K562 (cell line): ENCODE results near the gene FBXL12. TPM values are rescaled to one million over a fixed set of nuclear protein-coding genes. Genes with fewer than 3 reads are reported as not detected.

Source experiments
- BDP1 ChIP-seq: IDR thresholded peaks from 3 replicates; pipeline ENCODE4 v1.6.1; 2011; ENCODE audit not compliant: insufficient read length, insufficient read depth
- CBFA2T2 ChIP-seq: fragments of 450-650 bp; conservative IDR thresholded peaks from 2 replicates; pipeline ENCODE4 v1.6.1; 2017; ENCODE audit warnings: mild to moderate bottlenecking
- COPS2 ChIP-seq: fragments of 450-650 bp; conservative IDR thresholded peaks from 2 replicates; pipeline ENCODE4 v1.6.1; 2016; ENCODE audit warnings: mild to moderate bottlenecking, moderate library complexity
- CREBBP ChIP-seq: IDR thresholded peaks from one replicate; pipeline ENCODE4 v1.6.1; 2012; ENCODE audit warnings: low read depth, mild to moderate bottlenecking, control low read depth, inconsistent platforms, low read length
- CREM ChIP-seq: IDR thresholded peaks from 2 replicates; pipeline ENCODE4 v1.6.1; 2014; ENCODE audit warnings: antibody characterized with exemption, low read depth
- DIDO1 ChIP-seq: fragments of 450-650 bp; IDR thresholded peaks from 2 replicates; pipeline ENCODE4 v1.6.1; 2016; ENCODE audit warnings: low read depth, missing biosample characterization, missing genetic modification characterization
- FOXK2 ChIP-seq, 2 experiments: fragments of 450-650 bp; IDR thresholded peaks in 1 of 2; conservative IDR thresholded peaks in 1 of 2; 2 replicates each; pipeline ENCODE4 v1.6.1; 2016; ENCODE audit warnings: low read depth in 2 of 2, mild to moderate bottlenecking in 1 of 2
- IFI16 ChIP-seq: fragments of 250-450 bp; sonication (Bioruptor Pico); IDR thresholded peaks from 2 replicates; pipeline ENCODE4 v2.1.2; 2022; ENCODE audit warnings: mild to moderate bottlenecking, inconsistent platforms
- MEF2D ChIP-seq: conservative IDR thresholded peaks from 2 replicates; pipeline ENCODE4 v1.6.1; 2016; ENCODE audit warnings: low read depth, missing genetic modification characterization, missing compliant biosample characterization
- NCOA2 ChIP-seq, 2 experiments: fragments of 450-650 bp; IDR thresholded peaks; 2 replicates each; pipeline ENCODE4 v1.6.1; 2018; ENCODE audit warnings: mild to moderate bottlenecking in 2 of 2, moderate library complexity in 1 of 2; ENCODE audit not compliant: partially characterized antibody in 2 of 2
- NFRKB ChIP-seq: fragments of 450-650 bp; IDR thresholded peaks from 2 replicates; pipeline ENCODE4 v1.6.1; 2016; ENCODE audit warnings: low read depth
- RBBP5 ChIP-seq: fragments of 200-600 bp; sonication (generic); IDR thresholded peaks from 2 replicates; pipeline ENCODE4 v1.6.1; 2012; ENCODE audit warnings: borderline replicate concordance, mild to moderate bottlenecking, low read length, control low read depth, inconsistent platforms; ENCODE audit not compliant: insufficient read depth, poor library complexity, severe bottlenecking
- RBM22 ChIP-seq: fragments of 200-400 bp; formaldehyde crosslinking; IDR thresholded peaks from 2 replicates; pipeline ENCODE4 v1.6.1; 2018; ENCODE audit warnings: low read length, low read depth; ENCODE audit not compliant: poor library complexity, severe bottlenecking
- SAP30 ChIP-seq: fragments of 200-600 bp; sonication (generic); IDR thresholded peaks from 2 replicates; pipeline ENCODE4 v1.6.1; 2012; ENCODE audit warnings: borderline replicate concordance, low read depth, mild to moderate bottlenecking, moderate library complexity, low read length, control low read depth, inconsistent platforms; ENCODE audit not compliant: insufficient read depth, poor library complexity, severe bottlenecking
- SRF ChIP-seq, 2 experiments: fragments of 250-450, 450-650 bp in 1 of 2; sonication (Bioruptor Pico) in 1 of 2; sonication (generic) in 1 of 2; formaldehyde crosslinking; IDR thresholded peaks; 2 replicates each; pipeline versions ENCODE4 v1.5.0 to v1.5.1; 2020 to 2022; ENCODE audit warnings: mild to moderate bottlenecking in 1 of 2, missing genetic modification reagents in 1 of 2
- TCF7L2 ChIP-seq: fragments of 150-350 bp; IDR thresholded peaks from 2 replicates; pipeline ENCODE4 v1.6.1; 2016; ENCODE audit warnings: low read depth, mild to moderate bottlenecking, low read length, moderate library complexity
- XRCC4 ChIP-seq: IDR thresholded peaks from one replicate; pipeline ENCODE4 v1.6.1; 2011; ENCODE audit not compliant: insufficient read depth, insufficient read length; ENCODE audit errors: extremely low read depth
- ZNF253 ChIP-seq: fragments of 250-450 bp; sonication (Bioruptor Pico); conservative IDR thresholded peaks from 2 replicates; pipeline ENCODE4 v1.6.1; 2021; ENCODE audit warnings: mild to moderate bottlenecking
- ZNF354B ChIP-seq: fragments of 250-450 bp; sonication (Bioruptor Pico); IDR thresholded peaks from 2 replicates; pipeline ENCODE4 v1.4.0; 2020
- polyA plus RNA-seq, 8 experiments: library from polyadenylated mRNA; depleted of rRNA in 4 of 8; stranded (reverse) in 5 of 8; unstranded in 3 of 8; fragments of >200 nt; fragmentation: Nextera tagmentation in 2 of 8; fragmentation: Illumina TruSeq in 1 of 8; extraction: Ambion mirVana in 2 of 8; extraction: Trizol in 1 of 8; gene quantifications; 2 replicates each; pipeline versions ENCODE4 v1.2.1 to v1.2.3, GENCODE V29; 2011 to 2014; ENCODE audit warnings: inconsistent platforms in 1 of 8, missing spikeins in 1 of 8
- total RNA-seq, 7 experiments: library from RNA; depleted of rRNA in 6 of 7; stranded (reverse); fragments of >200 nt in 6 of 7; fragmentation: Illumina TruSeq in 2 of 7; extraction: Trizol in 2 of 7; gene quantifications; 2 replicates each; pipeline versions ENCODE4 v1.2.1 to v1.2.3, GENCODE V29; 2011 to 2021; ENCODE audit warnings: low replicate concordance in 1 of 7
- TF ChIP-seq, protein P1 (sequence below): sonication (generic); formaldehyde crosslinking; IDR thresholded peaks from 2 replicates; pipeline ENCODE4 v1.8.0; 2022; ENCODE audit warnings: mild to moderate bottlenecking, missing genetic modification reagents
- TF ChIP-seq, protein P2 (sequence below): fragments of 200-800 bp; sonication (Bioruptor generic); IDR thresholded peaks from 2 replicates; pipeline ENCODE4 v1.6.1; 2017; ENCODE audit warnings: missing genetic modification characterization, missing compliant biosample characterization
- TF ChIP-seq, protein P3 (sequence below): fragments of 450-650 bp; formaldehyde crosslinking; IDR thresholded peaks from 2 replicates; pipeline ENCODE4 v1.4.0; 2022; ENCODE audit warnings: missing genetic modification characterization
- TF ChIP-seq, protein P4 (sequence below): fragments of 450-650 bp; formaldehyde crosslinking; IDR thresholded peaks from 2 replicates; pipeline ENCODE4 v1.4.0; 2022; ENCODE audit warnings: missing genetic modification characterization

Gene FBXL12
- total and polyA plus RNA-seq, 9 of the 15 experiments (the other 6 are each of a cell fraction or from before 2014, with no cell fraction given) = 2.7 to 40.5 (median 26.5) TPM

DNA sequence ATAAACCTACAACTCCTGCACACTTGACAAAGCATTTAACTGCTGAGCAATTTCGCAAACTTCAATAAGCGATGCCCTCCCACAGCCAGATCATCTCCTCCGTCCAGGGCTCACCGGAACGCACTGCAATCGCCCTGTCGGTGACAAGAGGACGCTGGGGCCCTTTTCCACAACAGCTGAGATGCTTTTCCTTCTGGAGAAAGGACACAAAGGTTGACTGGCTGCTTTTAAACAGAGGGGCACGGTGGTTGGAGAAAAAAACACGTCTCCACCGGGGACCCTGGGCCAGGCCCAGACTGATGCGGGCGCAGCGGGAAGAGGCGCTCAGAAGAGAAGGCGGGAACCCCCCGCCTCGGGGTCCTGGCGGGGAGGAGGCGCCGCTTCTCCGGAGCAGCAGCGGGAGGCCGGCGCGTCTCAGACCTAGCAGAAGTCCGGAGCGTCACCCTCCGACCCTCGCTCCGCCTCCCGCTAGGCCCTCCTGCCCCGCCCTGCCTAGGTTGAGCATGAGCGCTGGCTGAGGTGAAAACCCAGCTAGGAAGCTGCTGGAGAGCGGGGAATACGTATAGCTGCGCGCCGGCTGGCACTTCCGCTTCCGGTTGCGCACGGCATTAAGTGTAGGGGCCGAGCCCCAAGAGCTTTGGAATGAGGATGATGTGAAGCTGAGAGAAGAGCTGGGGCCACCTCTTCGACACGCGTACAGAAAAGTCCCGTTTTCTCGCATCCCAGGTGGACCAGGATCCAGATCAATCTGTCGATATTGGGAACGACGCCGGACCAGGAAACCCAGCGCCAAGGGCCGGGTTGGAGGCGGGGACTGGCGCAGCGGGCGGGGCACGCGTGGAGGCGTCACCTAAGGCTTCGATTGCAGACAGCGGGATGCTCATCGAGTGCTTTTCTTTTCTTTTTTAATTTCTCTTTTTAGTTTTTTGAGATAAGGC lies 50.4 kb downstream of the FBXL12 start, which contains the start of gene ZNF846 (continued):
- TF ChIP-seq, protein P1, sequence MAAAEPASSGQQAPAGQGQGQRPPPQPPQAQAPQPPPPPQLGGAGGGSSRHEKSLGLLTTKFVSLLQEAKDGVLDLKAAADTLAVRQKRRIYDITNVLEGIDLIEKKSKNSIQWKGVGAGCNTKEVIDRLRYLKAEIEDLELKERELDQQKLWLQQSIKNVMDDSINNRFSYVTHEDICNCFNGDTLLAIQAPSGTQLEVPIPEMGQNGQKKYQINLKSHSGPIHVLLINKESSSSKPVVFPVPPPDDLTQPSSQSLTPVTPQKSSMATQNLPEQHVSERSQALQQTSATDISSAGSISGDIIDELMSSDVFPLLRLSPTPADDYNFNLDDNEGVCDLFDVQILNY (CRISPR knock-in tag) = no peak
- TF ChIP-seq RBM22 (no peak), XRCC4 (no peak), TCF7L2 (no peak), SAP30 (peak; percentile 64), BDP1 (no peak), IFI16 (no peak), CREM (peak; percentile 92), SRF (CRISPR knock-in tag; IDR thresholded peaks at IDR 0.05) (peak in 1 of 2 experiments; percentile 72; a peak in 2 of 4 replicates), ZNF354B (CRISPR knock-in tag) (no peak), COPS2 (no peak), NCOA2 (IDR thresholded peaks at IDR 0.05; ENCODE audit: partially characterized antibody in 2 of 2) (no peak), RBBP5 (peak; percentile 89), FOXK2 (conservative IDR thresholded peaks at IDR 0.05 in 1 of 2, IDR thresholded peaks at IDR 0.05 in 1 of 2; ENCODE audit: low read depth in 2 of 2) (peak in 1 of 2 experiments; percentile 31; a peak in 1 of 4 replicates), CREBBP (no peak), CBFA2T2 (no peak), ZNF253 (CRISPR knock-in tag) (no peak), MEF2D (tag) (no peak), NFRKB (no peak), DIDO1 (tag) (peak; percentile 86)
- TF ChIP-seq, protein P2, sequence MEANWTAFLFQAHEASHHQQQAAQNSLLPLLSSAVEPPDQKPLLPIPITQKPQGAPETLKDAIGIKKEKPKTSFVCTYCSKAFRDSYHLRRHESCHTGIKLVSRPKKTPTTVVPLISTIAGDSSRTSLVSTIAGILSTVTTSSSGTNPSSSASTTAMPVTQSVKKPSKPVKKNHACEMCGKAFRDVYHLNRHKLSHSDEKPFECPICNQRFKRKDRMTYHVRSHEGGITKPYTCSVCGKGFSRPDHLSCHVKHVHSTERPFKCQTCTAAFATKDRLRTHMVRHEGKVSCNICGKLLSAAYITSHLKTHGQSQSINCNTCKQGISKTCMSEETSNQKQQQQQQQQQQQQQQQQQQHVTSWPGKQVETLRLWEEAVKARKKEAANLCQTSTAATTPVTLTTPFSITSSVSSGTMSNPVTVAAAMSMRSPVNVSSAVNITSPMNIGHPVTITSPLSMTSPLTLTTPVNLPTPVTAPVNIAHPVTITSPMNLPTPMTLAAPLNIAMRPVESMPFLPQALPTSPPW = peak; percentile 86
- TF ChIP-seq, protein P3, sequence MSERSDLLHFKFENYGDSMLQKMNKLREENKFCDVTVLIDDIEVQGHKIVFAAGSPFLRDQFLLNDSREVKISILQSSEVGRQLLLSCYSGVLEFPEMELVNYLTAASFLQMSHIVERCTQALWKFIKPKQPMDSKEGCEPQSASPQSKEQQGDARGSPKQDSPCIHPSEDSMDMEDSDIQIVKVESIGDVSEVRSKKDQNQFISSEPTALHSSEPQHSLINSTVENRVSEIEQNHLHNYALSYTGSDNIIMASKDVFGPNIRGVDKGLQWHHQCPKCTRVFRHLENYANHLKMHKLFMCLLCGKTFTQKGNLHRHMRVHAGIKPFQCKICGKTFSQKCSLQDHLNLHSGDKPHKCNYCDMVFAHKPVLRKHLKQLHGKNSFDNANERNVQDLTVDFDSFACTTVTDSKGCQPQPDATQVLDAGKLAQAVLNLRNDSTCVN (CRISPR knock-in tag) = no peak
- TF ChIP-seq, protein P4, sequence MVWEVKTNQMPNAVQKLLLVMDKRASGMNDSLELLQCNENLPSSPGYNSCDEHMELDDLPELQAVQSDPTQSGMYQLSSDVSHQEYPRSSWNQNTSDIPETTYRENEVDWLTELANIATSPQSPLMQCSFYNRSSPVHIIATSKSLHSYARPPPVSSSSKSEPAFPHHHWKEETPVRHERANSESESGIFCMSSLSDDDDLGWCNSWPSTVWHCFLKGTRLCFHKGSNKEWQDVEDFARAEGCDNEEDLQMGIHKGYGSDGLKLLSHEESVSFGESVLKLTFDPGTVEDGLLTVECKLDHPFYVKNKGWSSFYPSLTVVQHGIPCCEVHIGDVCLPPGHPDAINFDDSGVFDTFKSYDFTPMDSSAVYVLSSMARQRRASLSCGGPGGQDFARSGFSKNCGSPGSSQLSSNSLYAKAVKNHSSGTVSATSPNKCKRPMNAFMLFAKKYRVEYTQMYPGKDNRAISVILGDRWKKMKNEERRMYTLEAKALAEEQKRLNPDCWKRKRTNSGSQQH = no peak
